ENCODE data around the gene WDR72.

- no peak for TF ChIP-seq MAX (IDR thresholded peaks at IDR 0.05; ENCODE audit: low read depth, low read length)
- no peak for TF ChIP-seq CTCF (IDR thresholded peaks at IDR 0.05; ENCODE audit: low read depth, low read length)
- no peak for TF ChIP-seq POLR2A (IDR thresholded peaks at IDR 0.05; ENCODE audit: extremely low read depth, insufficient read length)
Observed at GRCh38 chr15:53747501-53748068, 11.9 kb downstream of the WDR72 start.

Measured in NB4 (cell line).